ENCODE data around the gene PDZD2.

DNA sequence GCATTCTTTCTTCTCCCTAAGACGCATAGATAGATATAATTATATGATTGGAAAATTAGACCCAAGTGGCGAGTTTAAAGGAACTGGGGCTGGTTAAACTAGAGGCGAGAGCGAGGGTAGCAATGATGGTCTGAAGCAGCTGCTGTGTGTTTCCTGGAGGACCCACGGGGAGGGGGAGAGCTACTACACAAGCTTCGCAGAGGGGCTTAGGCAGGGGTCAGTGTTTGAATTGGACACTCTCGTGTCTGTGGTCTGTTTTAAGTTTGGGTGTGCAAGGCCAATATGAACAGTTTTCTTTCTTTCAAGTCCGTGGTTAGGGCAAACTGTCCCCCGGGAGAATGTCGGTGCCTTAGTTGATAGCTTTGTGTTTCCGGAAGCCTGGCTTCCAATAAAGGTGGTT is 43.1 kb downstream of the PDZD2 start:
- no peak for TF ChIP-seq CTCF (IDR thresholded peaks at IDR 0.05)
- no peak for TF ChIP-seq ZFX (IDR thresholded peaks at IDR 0.05; ENCODE audit: borderline replicate concordance)

All from 22Rv1 (cell line).